GM18498 (cell line): ENCODE results near the gene ATXN3L.

Experiments used
- ATAC-seq: cut with Tn5 transposase; IDR thresholded peaks from one replicate; pipeline ENCODE4 v1.9.1; 2021; ENCODE audit warnings: mild to moderate bottlenecking, moderate library complexity; ENCODE audit not compliant: unreplicated experiment

ATXN3L gene

GRCh38 chrX:13270360-13270759 lies 49.5 kb downstream of the ATXN3L start:
- no peak for ATAC-seq

- ATAC-seq = no peak
Observed at GRCh38 chrX:13268874-13269273, 51.0 kb downstream of the ATXN3L start.
